ENCODE measurements around the gene HOXD13. TPM values are rescaled to one million over a fixed set of nuclear protein-coding genes. Genes with fewer than 3 reads are reported as not detected.

Gene HOXD13
- total and polyA plus RNA-seq, 2 of the 8 experiments (the other 6 are each of a cell fraction or from before 2014, with no cell fraction given), result not detected

DNA sequence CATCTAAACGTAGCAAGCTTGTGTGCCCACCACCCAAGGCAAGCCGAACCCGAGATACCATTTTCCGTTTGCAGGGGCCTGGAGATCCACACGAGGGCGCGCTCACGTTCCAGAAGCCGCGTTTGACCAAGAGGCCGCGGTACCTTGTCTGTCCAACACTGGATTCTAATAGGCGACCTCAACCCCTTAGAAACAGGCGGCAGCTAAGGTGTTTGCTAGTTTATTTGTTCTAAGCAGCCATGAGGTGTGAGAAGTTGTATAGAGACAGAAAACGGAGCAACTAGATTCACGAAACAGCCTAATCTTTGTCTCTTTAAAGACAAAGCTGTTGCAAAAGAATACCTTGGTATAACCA is 18.8 kb downstream of the HOXD13 start:
- no peak overlapping the region for H2BK120ac ChIP-seq (replicated peaks; ENCODE audit: low read depth, low read length)
- no peak overlapping the region for H4K5ac ChIP-seq (ENCODE audit: insufficient read length, low read depth, low read length)
- H2BK12ac ChIP-seq (ENCODE audit: low read depth, low read length), result no peak overlapping the region
- H2AK5ac ChIP-seq (ENCODE audit: low read depth, low read length), result no peak overlapping the region
- H3K27me3 ChIP-seq (replicated peaks in 1 of 4; ENCODE audit: control insufficient read depth in 3 of 4, extremely low read depth in 1 of 4, insufficient read depth in 3 of 4, low read length in 3 of 4), result peaks cover 96 to 99% (median 98%) of the 10 kb centered on the region in 4 experiments
- H3K27ac ChIP-seq (ENCODE audit: low read depth, low read length), result no peak overlapping the region
- H4K20me1 ChIP-seq (replicated peaks in 1 of 2; ENCODE audit: control insufficient read depth in 1 of 2, insufficient read depth in 2 of 2, low read length in 2 of 2), result peaks cover 19 to 29% of the 10 kb centered on the region in 2 experiments
- H4K8ac ChIP-seq (ENCODE audit: extremely low read depth, insufficient read depth, low read length), result no peak overlapping the region
- H2AFZ ChIP-seq (ENCODE audit: low read length), result no peak overlapping the region
- H3K4me2 ChIP-seq (ENCODE audit: insufficient read depth in 1 of 2, low read depth in 2 of 2, low read length in 2 of 2), result no peak overlapping the region
- no peaks in the 10 kb centered on the region for H3K23me2 ChIP-seq (ENCODE audit: low read depth, low read length)
- H3K79me1 ChIP-seq (ENCODE audit: low read depth, low read length), result no peaks in the 10 kb centered on the region
- ChIA-PET CTCF (ENCODE audit: partially characterized antibody) (interaction anchor here (0.5 to 5.4 kb wide), 23 partner anchors 9 to 840 kb away, joined by 3 to 42 read pairs (median 4); partner anchors contain the start of genes EVX2 and HOXD9), POLR2A (ENCODE audit: partially characterized antibody) (interaction anchor here (0.6 kb wide), 1 partner anchor 8 kb away, joined by 3 read pairs; no protein-coding TSS in a partner anchor)
- peaks cover 0 to 11% (median 3%) of the 10 kb centered on the region in 4 experiments; a peak in 5 of 7 replicates for H3K4me1 ChIP-seq (replicated peaks in 1 of 4; ENCODE audit: control insufficient read depth in 3 of 4, insufficient read depth in 4 of 4, low read length in 3 of 4)
- DNase-seq (ENCODE audit: low read depth in 1 of 2, low spot score in 2 of 2), result peak in 1 of 2 experiments; percentile 84
- H3K4me3 ChIP-seq (ENCODE audit: extremely low read depth in 1 of 4, insufficient read depth in 2 of 4, low read depth in 3 of 4, low read length in 4 of 4), result no peak overlapping the region
- no peak overlapping the region for H3K23ac ChIP-seq (ENCODE audit: insufficient read length)
- no peak overlapping the region for H3K4ac ChIP-seq (replicated peaks; ENCODE audit: insufficient read length, low read depth, low read length)
- H2BK15ac ChIP-seq (ENCODE audit: low read length), result no peak overlapping the region
- H3K9me3 ChIP-seq (ENCODE audit: insufficient read depth in 2 of 2, low read depth in 1 of 2, low read length in 1 of 2), result peaks cover 0 to 5% of the 10 kb centered on the region in 2 experiments; a peak in 1 of 4 replicates
- H3K9ac ChIP-seq (replicated peaks in 1 of 4; ENCODE audit: extremely low read depth in 1 of 4, low read depth in 3 of 4, low read length in 3 of 4), result no peak overlapping the region
- H3K79me2 ChIP-seq (ENCODE audit: control insufficient read depth in 1 of 2, insufficient read depth in 2 of 2, low read length in 2 of 2), result no peaks in the 10 kb centered on the region
- H3K36me3 ChIP-seq (ENCODE audit: control insufficient read depth in 2 of 4, insufficient read depth in 4 of 4, low read length in 3 of 4), result peaks cover 0 to 8% (median 0%) of the 10 kb centered on the region in 4 experiments; a peak in 1 of 8 replicates
- H4K91ac ChIP-seq (replicated peaks; ENCODE audit: insufficient read length, low read length), result no peak overlapping the region
- FAIRE-seq, result peak; percentile 72
- H2BK5ac ChIP-seq (ENCODE audit: low read depth, low read length), result no peak overlapping the region
- H2BK20ac ChIP-seq (ENCODE audit: low read length), result no peak overlapping the region
- 6% methylated on average over 16 of the region's 16 CpGs; no CpG with 5 or more reads in 1 of the 2 experiments for WGBS, 2 experiments (ENCODE audit: extremely low coverage in 1 of 2, insufficient coverage in 1 of 2, insufficient read length in 1 of 2, insufficient replicate concordance in 2 of 2, low coverage in 1 of 2, low lambda C conversion rate in 2 of 2, missing lambda C conversion rate in 1 of 2)
- no peak overlapping the region for H3K56ac ChIP-seq (replicated peaks; ENCODE audit: insufficient read length, low read depth, low read length)
- H3K18ac ChIP-seq (ENCODE audit: extremely low read depth, low read length), result no peak overlapping the region
- H3K14ac ChIP-seq (ENCODE audit: insufficient read length), result no peak overlapping the region
- TF ChIP-seq CBX5 (IDR thresholded peaks at IDR 0.05; ENCODE audit: low read depth, low read length) (no peak), YY1 (IDR thresholded peaks at IDR 0.05; ENCODE audit: low read depth, low read length) (no peak), RXRA (IDR thresholded peaks at IDR 0.05; ENCODE audit: insufficient read depth, low read depth, low read length) (no peak), KDM1A (IDR thresholded peaks at IDR 0.05; ENCODE audit: borderline replicate concordance, low read length) (no peak), POLR2AphosphoS5 (IDR thresholded peaks at IDR 0.05; ENCODE audit: low read depth, low read length) (no peak), PHF8 (conservative IDR thresholded peaks at IDR 0.05; ENCODE audit: low read depth, low read length) (no peak), TEAD4 (IDR thresholded peaks at IDR 0.05; ENCODE audit: low read depth, low read length) (peak; percentile 69; the same call in 1 of the 2 replicates), RNF2 (IDR thresholded peaks at IDR 0.05; ENCODE audit: borderline replicate concordance, low read depth, low read length, missing control alignments, poor library complexity, severe bottlenecking) (no peak), EGR1 (IDR thresholded peaks at IDR 0.05; ENCODE audit: borderline replicate concordance, low read depth, low read length) (no peak), ASH2L (IDR thresholded peaks at IDR 0.05; ENCODE audit: low read length) (no peak)
- TF ChIP-seq, protein P1, sequence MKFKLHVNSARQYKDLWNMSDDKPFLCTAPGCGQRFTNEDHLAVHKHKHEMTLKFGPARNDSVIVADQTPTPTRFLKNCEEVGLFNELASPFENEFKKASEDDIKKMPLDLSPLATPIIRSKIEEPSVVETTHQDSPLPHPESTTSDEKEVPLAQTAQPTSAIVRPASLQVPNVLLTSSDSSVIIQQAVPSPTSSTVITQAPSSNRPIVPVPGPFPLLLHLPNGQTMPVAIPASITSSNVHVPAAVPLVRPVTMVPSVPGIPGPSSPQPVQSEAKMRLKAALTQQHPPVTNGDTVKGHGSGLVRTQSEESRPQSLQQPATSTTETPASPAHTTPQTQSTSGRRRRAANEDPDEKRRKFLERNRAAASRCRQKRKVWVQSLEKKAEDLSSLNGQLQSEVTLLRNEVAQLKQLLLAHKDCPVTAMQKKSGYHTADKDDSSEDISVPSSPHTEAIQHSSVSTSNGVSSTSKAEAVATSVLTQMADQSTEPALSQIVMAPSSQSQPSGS (IDR thresholded peaks at IDR 0.05; ENCODE audit: low read length), result no peak
- TF ChIP-seq, protein P2, sequence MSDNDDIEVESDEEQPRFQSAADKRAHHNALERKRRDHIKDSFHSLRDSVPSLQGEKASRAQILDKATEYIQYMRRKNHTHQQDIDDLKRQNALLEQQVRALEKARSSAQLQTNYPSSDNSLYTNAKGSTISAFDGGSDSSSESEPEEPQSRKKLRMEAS (IDR thresholded peaks at IDR 0.05), result peak; percentile 47

Data from H1 (cell line).